Upper lobe of left lung (tissue), 4 donors: ENCODE data around the gene KHK.

Experiments
- CTCF ChIP-seq, 6 experiments: fragments of 450-650 bp in 4 of 6; fragments of 200-600 bp in 2 of 6; sonication (generic) in 2 of 6; IDR thresholded peaks; one replicate each; pipeline ENCODE4 v1.5.1; 2016 to 2019; ENCODE audit warnings: antibody characterized with exemption in 6 of 6
- POLR2A ChIP-seq, 4 donors: fragments of 450-650 bp; IDR thresholded peaks; one replicate each; pipeline ENCODE4 v1.5.1; 2016 to 2017; ENCODE audit warnings: antibody characterized with exemption in 4 of 4, mild to moderate bottlenecking in 2 of 4
- POLR2AphosphoS5 ChIP-seq, 2 donors: sonication (generic); formaldehyde crosslinking; IDR thresholded peaks; one replicate each; pipeline ENCODE4 v1.5.1; 2017; ENCODE audit warnings: antibody characterized with exemption in 2 of 2

- no peak for TF ChIP-seq CTCF (IDR thresholded peaks at IDR 0.05)
- TF ChIP-seq POLR2A (IDR thresholded peaks at IDR 0.05) = no peak
- TF ChIP-seq POLR2AphosphoS5 (IDR thresholded peaks at IDR 0.05) = no peak
Observed at GRCh38 chr2:27089111-27089954, 2.8 kb downstream of the KHK start.
